ENCODE measurements around the gene ZMYND8. TPM values are rescaled to one million over a fixed set of nuclear protein-coding genes. Genes with fewer than 3 reads are reported as not detected.
A peak's percentile ranks its signal among the peaks of the same experiment; 100 is the strongest.
"Not testable (repeated sequence)": the region's sequence is repeated elsewhere in the genome, so short reads cannot be mapped to it uniquely, and the experiment has no call there.

ZMYND8 gene
- total and polyA plus RNA-seq, 4 donors, result 4.5 to 27.4 (median 14.1) TPM

- no peaks in the 10 kb centered on the region for H3K27me3 ChIP-seq (ENCODE audit: control insufficient read depth in 1 of 2, insufficient read depth in 2 of 2, low read length in 1 of 2)
- ATAC-seq (ENCODE audit: low FRiP score), result no peak
- intact Hi-C loops (cut with DNase I), result no loop called here
- WGBS, 2 donors, result 12 to 19% methylated on average over 5 of the region's 5 CpGs
- DNase-seq, result no peak
- peaks cover 0 to 3% of the 10 kb centered on the region in 2 donors for H3K4me1 ChIP-seq (ENCODE audit: control insufficient read depth in 1 of 2, insufficient read depth in 2 of 2, low read length in 2 of 2)
- no peak overlapping the region for H3K4me3 ChIP-seq (ENCODE audit: low read length in 2 of 2)
- no peak overlapping the region for H3K27ac ChIP-seq (ENCODE audit: low read depth in 1 of 2, low read length in 2 of 2)
- no peaks in the 10 kb centered on the region for H3K9me3 ChIP-seq (ENCODE audit: control insufficient read depth, low read length)
- no peaks in the 10 kb centered on the region for H3K36me3 ChIP-seq (ENCODE audit: control insufficient read depth in 1 of 2, insufficient read depth in 2 of 2, low read length in 1 of 2)
These were observed 168.0 kb downstream of the ZMYND8 start for GRCh38 chr20:47188540-47188939.

DNA sequence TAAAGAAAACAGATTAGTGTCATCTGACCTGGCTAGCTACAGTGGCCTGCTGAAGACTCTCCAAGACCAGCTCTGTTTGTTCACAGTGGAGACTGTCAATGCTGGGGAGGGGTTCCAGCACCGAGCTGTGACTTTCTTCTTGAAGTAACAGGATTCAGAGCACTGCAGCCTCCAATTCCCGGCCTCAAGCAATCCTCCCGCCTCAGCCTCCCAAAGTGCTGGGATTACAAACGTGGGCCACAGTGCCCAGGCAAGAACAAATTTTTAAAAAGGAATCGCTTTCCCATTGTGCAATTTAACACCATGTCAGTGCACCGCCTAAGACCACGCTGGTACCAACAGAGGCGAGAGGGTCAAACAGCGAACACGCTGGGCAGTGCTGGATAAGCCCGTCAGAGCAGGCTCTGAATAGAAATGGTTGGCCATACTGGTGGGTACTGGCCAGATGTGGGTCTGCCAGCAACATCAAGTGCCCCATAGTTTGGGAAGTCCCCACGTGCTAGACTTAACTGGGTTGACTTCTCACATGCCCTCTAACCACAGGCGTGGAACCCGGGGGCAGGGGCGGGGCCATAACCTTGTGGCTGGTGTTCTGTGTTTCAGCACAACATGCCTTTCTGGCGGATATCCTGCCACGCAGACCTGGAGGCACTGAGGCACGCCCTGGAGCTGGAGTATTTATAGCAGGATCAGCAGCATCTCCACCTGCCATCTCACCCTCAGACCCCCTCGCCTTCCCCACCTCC, 168.9 kb downstream of the ZMYND8 start:
- Histone ChIP-seq H3K27me3 (ENCODE audit: control insufficient read depth in 1 of 2, insufficient read depth in 2 of 2, low read length in 1 of 2) (no peaks in the 10 kb centered on the region), H3K27ac (ENCODE audit: low read depth in 1 of 2, low read length in 2 of 2) (no peak overlapping the region), H3K4me3 (ENCODE audit: low read length in 2 of 2) (no peak overlapping the region), H3K36me3 (ENCODE audit: control insufficient read depth in 1 of 2, insufficient read depth in 2 of 2, low read length in 1 of 2) (no peaks in the 10 kb centered on the region), H3K4me1 (ENCODE audit: control insufficient read depth in 1 of 2, insufficient read depth in 2 of 2, low read length in 2 of 2) (peaks cover 0 to 3% of the 10 kb centered on the region in 2 donors), H3K9me3 (ENCODE audit: control insufficient read depth, low read length) (no peaks in the 10 kb centered on the region)
- 85 to 90% methylated on average over 19 of the region's 19 CpGs for whole genome bisulfite sequencing, 2 donors
- intact Hi-C loops (cut with DNase I), result no loop called here
- ATAC-seq (ENCODE audit: low FRiP score) (no peak), DNase-seq (peak in 1 of 2 donors; percentile 68)

DNA sequence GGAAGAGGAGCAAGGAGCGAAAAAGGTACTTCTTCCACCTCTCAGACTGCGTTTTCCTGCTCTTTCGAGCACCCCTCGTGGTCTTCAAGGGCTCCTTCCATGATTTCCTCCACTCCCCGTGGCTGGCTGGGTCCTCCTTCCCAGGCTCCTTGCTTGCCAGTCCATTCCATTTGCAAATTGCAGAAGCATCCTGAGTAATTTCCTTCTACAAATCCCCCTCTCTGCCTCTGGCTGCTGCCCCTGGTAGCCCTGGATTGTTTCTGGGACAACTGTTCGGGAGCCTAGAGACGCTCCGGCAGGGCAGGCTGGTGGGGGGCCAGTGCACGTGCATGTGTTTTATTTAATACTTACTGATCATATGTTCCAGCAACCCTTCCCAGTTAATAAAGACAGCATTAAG, 173.1 kb downstream of the ZMYND8 start:
- ATAC-seq (ENCODE audit: low FRiP score) (no peak), DNase-seq (no peak)
- H3K27ac ChIP-seq (ENCODE audit: low read depth in 1 of 2, low read length in 2 of 2), result no peak overlapping the region
- no peaks in the 10 kb centered on the region for H3K4me1 ChIP-seq (ENCODE audit: control insufficient read depth in 1 of 2, insufficient read depth in 2 of 2, low read length in 2 of 2)
- H3K36me3 ChIP-seq (ENCODE audit: control insufficient read depth in 1 of 2, insufficient read depth in 2 of 2, low read length in 1 of 2), result no peaks in the 10 kb centered on the region
- no peaks in the 10 kb centered on the region for H3K9me3 ChIP-seq (ENCODE audit: control insufficient read depth, low read length)
- no peak overlapping the region for H3K4me3 ChIP-seq (ENCODE audit: low read length in 2 of 2)
- intact Hi-C loops (cut with DNase I), result no loop called here
- no peaks in the 10 kb centered on the region for H3K27me3 ChIP-seq (ENCODE audit: control insufficient read depth in 1 of 2, insufficient read depth in 2 of 2, low read length in 1 of 2)
- 81 to 82% methylated on average over 9 of the region's 9 CpGs for WGBS, 2 donors

GRCh38 chr20:47181056-47181862, 175.2 kb downstream of the ZMYND8 start:
- Histone ChIP-seq H3K4me1 (ENCODE audit: control insufficient read depth in 1 of 2, insufficient read depth in 2 of 2, low read length in 2 of 2) (no peaks in the 10 kb centered on the region), H3K27me3 (ENCODE audit: control insufficient read depth in 1 of 2, insufficient read depth in 2 of 2, low read length in 1 of 2) (no peaks in the 10 kb centered on the region), H3K36me3 (ENCODE audit: control insufficient read depth in 1 of 2, insufficient read depth in 2 of 2, low read length in 1 of 2) (no peaks in the 10 kb centered on the region), H3K27ac (ENCODE audit: low read depth in 1 of 2, low read length in 2 of 2) (no peak overlapping the region), H3K4me3 (ENCODE audit: low read length in 2 of 2) (no peak overlapping the region), H3K9me3 (ENCODE audit: control insufficient read depth, low read length) (no peaks in the 10 kb centered on the region)
- no peak for DNase-seq
- ATAC-seq (ENCODE audit: low FRiP score), result no peak
- intact Hi-C loops (cut with DNase I), result no loop called here
- 56 to 62% methylated on average over 5 of the region's 5 CpGs for WGBS, 2 donors

GRCh38 chr20:47179267-47179666, 177.2 kb downstream of the ZMYND8 start:
- Histone ChIP-seq H3K36me3 (ENCODE audit: control insufficient read depth in 1 of 2, insufficient read depth in 2 of 2, low read length in 1 of 2) (no peaks in the 10 kb centered on the region), H3K4me3 (ENCODE audit: low read length in 2 of 2) (no peak overlapping the region), H3K27ac (ENCODE audit: low read depth in 1 of 2, low read length in 2 of 2) (no peak overlapping the region), H3K4me1 (ENCODE audit: control insufficient read depth in 1 of 2, insufficient read depth in 2 of 2, low read length in 2 of 2) (no peaks in the 10 kb centered on the region), H3K9me3 (ENCODE audit: control insufficient read depth, low read length) (no peaks in the 10 kb centered on the region), H3K27me3 (ENCODE audit: control insufficient read depth in 1 of 2, insufficient read depth in 2 of 2, low read length in 1 of 2) (no peaks in the 10 kb centered on the region)
- DNase-seq, result no peak
- intact Hi-C loops (cut with DNase I), result no loop called here
- ATAC-seq (ENCODE audit: low FRiP score), result no peak

GRCh38 chr20:47178851-47179250, 177.6 kb downstream of the ZMYND8 start:
- Histone ChIP-seq H3K36me3 (ENCODE audit: control insufficient read depth in 1 of 2, insufficient read depth in 2 of 2, low read length in 1 of 2) (no peaks in the 10 kb centered on the region), H3K27ac (ENCODE audit: low read depth in 1 of 2, low read length in 2 of 2) (no peak overlapping the region), H3K4me1 (ENCODE audit: control insufficient read depth in 1 of 2, insufficient read depth in 2 of 2, low read length in 2 of 2) (no peaks in the 10 kb centered on the region), H3K4me3 (ENCODE audit: low read length in 2 of 2) (no peak overlapping the region), H3K9me3 (ENCODE audit: control insufficient read depth, low read length) (no peaks in the 10 kb centered on the region), H3K27me3 (ENCODE audit: control insufficient read depth in 1 of 2, insufficient read depth in 2 of 2, low read length in 1 of 2) (no peaks in the 10 kb centered on the region)
- ATAC-seq (ENCODE audit: low FRiP score), result no peak
- no peak for DNase-seq
- WGBS, 2 donors, result 86 to 93% methylated on average over 1 of the region's 1 CpG
- intact Hi-C loops (cut with DNase I), result no loop called here

DNA sequence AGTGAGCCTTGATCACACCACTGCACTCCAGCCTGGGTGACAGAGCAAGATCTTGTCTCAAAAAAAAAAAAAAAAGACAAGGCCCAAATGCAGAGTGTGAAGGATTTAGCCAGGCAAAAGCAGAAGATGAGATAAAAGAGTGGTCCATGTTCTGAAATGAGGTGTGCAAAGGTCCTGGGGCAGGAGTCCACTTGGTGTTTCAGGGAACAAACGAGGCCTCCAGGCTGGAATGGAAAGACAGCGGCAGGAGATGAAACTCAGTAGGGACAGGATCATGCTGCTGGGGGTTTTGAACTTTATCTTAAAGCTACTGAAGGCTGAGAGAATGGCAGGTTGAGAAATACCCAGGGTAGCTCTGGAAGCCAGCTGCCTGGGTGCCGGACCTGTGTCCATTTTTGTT, 178.2 kb downstream of the ZMYND8 start:
- intact Hi-C loops (cut with DNase I), result no loop called here
- H3K4me1 ChIP-seq (ENCODE audit: control insufficient read depth in 1 of 2, insufficient read depth in 2 of 2, low read length in 2 of 2), result no peaks in the 10 kb centered on the region
- H3K9me3 ChIP-seq (ENCODE audit: control insufficient read depth, low read length), result no peaks in the 10 kb centered on the region
- no peaks in the 10 kb centered on the region for H3K36me3 ChIP-seq (ENCODE audit: control insufficient read depth in 1 of 2, insufficient read depth in 2 of 2, low read length in 1 of 2)
- no peak overlapping the region for H3K27ac ChIP-seq (ENCODE audit: low read depth in 1 of 2, low read length in 2 of 2)
- ATAC-seq (ENCODE audit: low FRiP score), result no peak
- 77 to 80% methylated on average over 3 of the region's 3 CpGs for WGBS, 2 donors
- no peak for DNase-seq
- no peaks in the 10 kb centered on the region for H3K27me3 ChIP-seq (ENCODE audit: control insufficient read depth in 1 of 2, insufficient read depth in 2 of 2, low read length in 1 of 2)
- H3K4me3 ChIP-seq (ENCODE audit: low read length in 2 of 2), result no peak overlapping the region

DNA sequence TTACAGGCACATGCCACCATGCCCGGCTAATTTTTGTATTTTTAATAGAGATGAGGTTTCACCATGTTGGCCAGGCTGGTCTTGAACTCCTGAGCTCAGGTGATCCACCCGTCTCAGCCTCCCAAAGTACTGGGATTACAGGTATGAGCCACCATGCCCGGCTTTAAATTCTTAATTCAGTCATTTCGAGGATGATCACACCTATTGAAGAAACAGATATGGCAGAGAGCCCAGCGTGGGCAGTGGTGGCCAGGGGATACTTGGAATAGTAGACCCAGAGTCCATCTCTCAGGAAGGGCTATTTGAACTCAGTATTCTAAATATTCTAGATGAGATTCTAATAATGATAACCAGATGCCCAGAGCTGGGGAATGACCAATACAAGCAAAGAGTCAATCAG, 180.3 kb downstream of the ZMYND8 start:
- intact Hi-C loops (cut with DNase I); H3K9me3 ChIP-seq (ENCODE audit: control insufficient read depth, low read length); ATAC-seq (ENCODE audit: low FRiP score); H3K4me3 ChIP-seq (ENCODE audit: low read length in 2 of 2); H3K36me3 ChIP-seq (ENCODE audit: control insufficient read depth in 1 of 2, insufficient read depth in 2 of 2, low read length in 1 of 2); H3K4me1 ChIP-seq (ENCODE audit: control insufficient read depth in 1 of 2, insufficient read depth in 2 of 2, low read length in 2 of 2); DNase-seq; H3K27me3 ChIP-seq (ENCODE audit: control insufficient read depth in 1 of 2, insufficient read depth in 2 of 2, low read length in 1 of 2); H3K27ac ChIP-seq (ENCODE audit: low read depth in 1 of 2, low read length in 2 of 2): not testable (repeated sequence)
- WGBS, 2 donors, result 84 to 86% methylated on average over 5 of the region's 5 CpGs

DNA sequence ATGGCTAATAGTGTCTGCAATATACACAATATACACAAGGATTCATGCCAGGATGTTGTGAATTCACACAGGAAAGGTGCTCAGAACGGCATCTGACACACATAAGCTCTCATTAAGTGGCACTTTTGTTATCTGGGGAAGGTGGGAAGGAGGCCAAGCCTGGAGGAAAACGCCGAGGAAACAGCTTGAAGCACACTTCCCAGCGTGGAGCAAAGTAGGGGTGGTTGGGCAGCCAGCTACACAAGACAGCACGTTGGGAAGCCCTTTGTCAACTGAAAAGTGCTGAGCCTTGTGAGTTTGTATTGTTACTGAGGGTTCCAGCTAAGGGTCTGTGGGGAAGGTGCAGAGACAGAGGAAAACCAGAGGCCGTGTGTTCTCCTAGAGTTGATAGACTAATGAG, 181.0 kb downstream of the ZMYND8 start:
- no peaks in the 10 kb centered on the region for H3K36me3 ChIP-seq (ENCODE audit: control insufficient read depth in 1 of 2, insufficient read depth in 2 of 2, low read length in 1 of 2)
- no peak for ATAC-seq (ENCODE audit: low FRiP score)
- H3K9me3 ChIP-seq (ENCODE audit: control insufficient read depth, low read length), result no peaks in the 10 kb centered on the region
- no peaks in the 10 kb centered on the region for H3K27me3 ChIP-seq (ENCODE audit: control insufficient read depth in 1 of 2, insufficient read depth in 2 of 2, low read length in 1 of 2)
- intact Hi-C loops (cut with DNase I), result no loop called here
- H3K4me1 ChIP-seq (ENCODE audit: control insufficient read depth in 1 of 2, insufficient read depth in 2 of 2, low read length in 2 of 2), result peaks cover 3 to 4% of the 10 kb centered on the region in 2 donors
- H3K4me3 ChIP-seq (ENCODE audit: low read length in 2 of 2), result no peak overlapping the region
- no peak for DNase-seq
- 27 to 35% methylated on average over 6 of the region's 6 CpGs for WGBS, 2 donors
- H3K27ac ChIP-seq (ENCODE audit: low read depth in 1 of 2, low read length in 2 of 2), result no peak overlapping the region

Data from aorta (tissue), 5 donors.